HG02678 (cell line): ENCODE results near the gene GPR89B.
"Not testable (repeated sequence)": the region's sequence is repeated elsewhere in the genome, so short reads cannot be mapped to it uniquely, and the experiment has no call there.

ENCODE experiments used
- ATAC-seq: cut with Tn5 transposase; IDR thresholded peaks from one replicate; pipeline ENCODE4 v1.9.1; 2021; ENCODE audit warnings: mild to moderate bottlenecking, moderate library complexity; ENCODE audit not compliant: unreplicated experiment

The GPR89B gene

DNA sequence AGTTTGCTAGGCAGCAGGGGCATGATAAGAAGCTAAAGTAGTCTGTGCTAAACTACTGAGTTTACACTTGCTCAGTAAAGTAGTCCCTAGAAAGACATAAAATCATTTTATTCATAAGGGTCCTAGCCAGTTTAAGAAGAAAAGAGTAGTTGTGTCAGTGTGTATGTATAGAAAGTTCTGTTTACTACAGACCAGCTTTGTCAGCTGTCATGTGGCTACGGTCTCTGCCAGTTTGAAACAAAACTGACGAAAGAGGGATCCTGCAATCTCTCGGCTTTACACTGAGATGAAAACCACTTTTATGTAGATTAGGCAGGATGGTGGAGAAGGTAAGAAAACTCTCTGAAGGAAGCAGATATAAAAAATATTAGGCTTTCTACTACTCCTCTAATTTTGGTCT is 7.1 kb downstream of the GPR89B start:
- not testable (repeated sequence) for ATAC-seq

DNA sequence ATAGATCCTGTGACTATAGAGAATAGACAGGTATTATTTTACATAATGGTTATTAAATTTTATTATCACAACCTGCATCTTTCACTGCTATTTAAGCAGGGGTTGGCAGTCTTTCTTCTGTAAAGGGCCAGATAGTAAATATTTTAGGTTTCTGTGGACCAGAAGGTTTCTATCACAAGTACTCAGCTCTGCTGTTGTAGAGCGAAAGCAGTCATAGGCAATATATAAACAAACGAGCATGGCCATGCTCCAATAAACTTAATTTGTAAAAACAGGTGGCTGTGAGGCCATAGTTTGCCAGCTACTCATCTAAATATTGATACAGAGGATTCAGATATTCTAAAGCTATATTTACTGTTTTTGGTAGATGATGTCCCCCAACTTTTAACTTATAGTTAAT is 12.2 kb downstream of the GPR89B start:
- ATAC-seq, result not testable (repeated sequence)

DNA sequence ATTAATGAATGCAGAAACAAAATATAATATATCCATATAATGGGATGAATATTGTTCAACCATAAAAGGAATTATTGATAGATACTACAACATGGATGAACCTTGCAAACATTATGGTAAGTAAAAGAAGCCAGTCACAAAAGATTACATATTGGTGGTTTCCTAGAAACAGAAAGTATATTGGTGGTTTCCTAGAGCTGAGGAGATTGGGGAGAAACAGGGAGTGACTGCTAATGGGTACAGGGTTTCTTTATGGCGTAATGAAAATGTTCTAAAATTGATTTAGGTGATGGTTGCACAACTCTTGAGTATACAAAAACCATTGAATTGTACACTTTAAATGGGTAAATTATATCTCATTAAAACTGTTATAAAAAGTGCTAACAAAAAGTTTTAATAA is 14.3 kb downstream of the GPR89B start:
- not testable (repeated sequence) for ATAC-seq

DNA sequence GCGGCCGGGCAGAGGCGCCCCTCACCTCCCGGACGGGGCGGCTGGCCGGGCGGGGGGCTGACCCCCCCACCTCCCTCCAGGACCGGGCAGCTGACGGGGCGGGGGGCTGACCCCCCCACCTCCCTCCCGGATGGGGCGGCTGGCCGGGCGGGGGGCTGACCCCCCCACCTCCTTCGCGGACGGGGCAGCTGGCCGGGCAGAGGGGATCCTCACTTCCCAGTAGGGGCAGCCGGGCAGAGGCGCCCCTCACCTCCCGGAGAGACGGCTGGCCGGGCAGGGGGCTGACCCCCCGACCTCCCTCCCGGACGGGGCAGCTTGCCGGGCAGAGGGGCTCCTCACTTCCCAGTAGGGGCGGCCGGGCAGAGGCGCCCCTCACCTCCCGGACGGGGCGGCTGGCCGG is 21.3 kb downstream of the GPR89B start:
- not testable (repeated sequence) for ATAC-seq

DNA sequence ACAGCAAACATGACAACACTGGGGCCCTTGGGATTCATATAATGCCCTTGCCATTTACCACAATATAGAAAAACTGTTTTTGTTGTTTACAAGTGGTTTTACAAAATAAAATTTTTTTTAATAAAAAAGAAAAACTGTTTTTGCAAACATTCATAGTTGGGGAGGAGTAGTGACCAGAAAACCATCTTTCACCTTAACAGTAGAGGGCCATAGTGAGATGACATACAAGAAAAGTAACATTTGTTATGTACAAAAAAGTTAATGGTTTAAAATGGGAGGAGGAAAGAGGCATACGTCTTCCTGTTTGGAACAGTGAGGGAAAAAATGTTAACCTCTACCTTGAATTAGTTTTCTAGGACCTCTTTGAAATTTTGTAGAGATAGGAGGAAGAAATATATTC is 30.7 kb downstream of the GPR89B start:
- ATAC-seq, result not testable (repeated sequence)

DNA sequence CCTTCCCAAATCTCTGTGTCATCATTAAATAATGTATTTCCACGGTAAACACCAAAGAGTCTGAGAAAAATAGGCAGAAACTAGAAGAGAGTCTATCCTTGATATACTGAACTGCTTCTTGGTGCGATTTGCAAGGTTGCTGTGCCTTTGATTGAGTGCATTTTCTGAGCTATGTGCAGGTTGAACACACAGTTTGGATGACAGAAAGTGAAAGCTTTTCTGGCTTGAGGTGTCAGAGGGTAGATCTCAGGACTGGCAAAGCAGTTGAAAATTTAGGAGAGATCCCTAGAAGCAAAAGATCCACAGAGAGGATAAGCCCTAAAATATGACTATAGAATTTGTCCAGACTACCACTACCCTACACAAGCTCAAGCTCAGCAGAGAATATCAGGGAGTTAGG is 31.5 kb downstream of the GPR89B start:
- ATAC-seq, result not testable (repeated sequence)

DNA sequence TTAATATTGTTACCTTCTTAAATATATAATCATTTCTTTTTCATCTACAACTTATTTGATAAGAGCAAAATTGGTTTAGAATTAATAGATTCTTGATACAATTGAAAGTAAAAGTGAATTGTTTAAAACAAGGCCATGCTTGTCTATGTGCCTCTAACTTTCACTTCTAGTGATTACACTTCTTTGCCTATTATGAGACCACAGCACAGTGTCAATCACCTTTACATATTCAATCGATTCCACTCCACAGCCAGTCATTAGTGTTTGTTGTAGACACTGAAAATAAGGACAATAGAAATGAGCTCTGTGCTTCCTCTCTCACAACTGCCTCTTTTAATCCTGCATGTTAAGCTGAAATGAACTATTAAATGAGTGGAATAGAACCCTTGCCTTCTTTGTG is 36.4 kb downstream of the GPR89B start:
- ATAC-seq, result not testable (repeated sequence)

DNA sequence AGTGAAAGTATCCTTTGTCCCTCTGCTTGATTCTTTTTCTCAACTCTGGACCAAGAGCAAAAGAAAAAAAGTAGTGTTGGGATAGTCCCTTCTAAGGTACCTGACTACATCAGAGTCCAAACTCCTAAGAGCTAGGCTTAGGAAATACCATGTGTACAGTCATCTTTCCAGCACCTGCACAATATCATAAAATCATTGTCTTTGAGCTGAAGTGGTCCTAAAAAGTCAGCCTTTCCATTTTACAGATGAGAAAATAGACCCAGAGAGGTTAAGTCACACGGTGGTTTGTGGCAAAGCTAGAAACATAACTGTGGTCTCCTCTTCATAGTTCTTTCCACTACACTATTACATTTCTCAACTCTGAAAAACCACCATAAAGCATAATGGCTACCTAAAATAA is 38.4 kb downstream of the GPR89B start:
- ATAC-seq, result not testable (repeated sequence)

DNA sequence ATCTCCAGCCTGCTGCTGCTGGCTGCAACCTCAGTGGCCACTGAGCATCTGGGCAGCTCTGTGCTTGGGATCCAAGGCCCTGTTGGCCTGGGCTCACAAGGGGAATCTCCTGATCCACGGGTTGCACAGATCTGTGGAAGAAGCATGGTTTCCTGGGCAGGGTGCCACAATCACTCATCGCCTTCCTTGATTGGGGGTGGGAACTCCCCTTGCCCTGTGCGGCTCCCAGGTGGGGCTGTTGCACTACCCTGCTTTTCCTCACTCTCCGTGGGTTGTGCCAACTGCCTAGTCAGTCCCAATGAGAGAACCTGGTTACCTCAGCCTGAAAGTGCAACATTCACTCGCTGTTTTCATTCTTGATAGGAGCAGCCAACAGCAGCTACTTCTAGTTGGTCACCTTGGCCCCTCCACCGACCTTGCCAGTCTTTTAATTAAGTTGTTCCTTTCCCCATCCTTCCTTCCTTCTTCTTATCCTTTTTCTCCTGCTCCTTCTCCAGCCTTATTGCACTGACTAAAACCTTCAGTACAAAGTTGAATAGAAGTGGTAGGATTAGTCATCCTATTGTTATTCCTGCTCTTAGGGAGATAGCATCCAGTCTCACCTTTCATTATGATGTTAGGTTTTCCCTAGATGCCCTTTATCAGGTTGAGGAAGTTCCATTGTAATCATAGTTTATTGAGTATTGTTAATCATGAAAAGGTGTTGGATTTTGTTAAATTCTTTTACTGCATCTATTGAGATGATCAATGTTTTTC is 50.9 kb downstream of the GPR89B start:
- not testable (repeated sequence) for ATAC-seq

DNA sequence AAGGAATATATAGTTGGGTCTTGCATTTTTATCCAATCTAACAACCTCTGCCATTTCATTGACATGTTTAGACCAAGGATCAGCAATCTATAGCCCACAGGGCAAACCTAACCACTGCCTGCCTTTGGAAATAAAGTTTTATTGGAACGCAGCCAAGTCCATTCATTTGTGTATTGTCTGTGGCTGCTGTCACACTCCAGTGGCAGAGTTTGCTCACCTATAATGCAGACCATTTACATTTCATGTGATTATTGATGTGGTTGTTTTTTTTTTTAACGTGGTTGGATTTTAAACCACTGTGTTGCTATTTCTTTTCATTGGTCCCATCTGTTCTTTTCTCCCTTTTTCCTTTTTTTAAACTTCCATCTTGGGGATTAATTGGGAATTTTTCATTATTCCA is 57.2 kb downstream of the GPR89B start:
- not testable (repeated sequence) for ATAC-seq

DNA sequence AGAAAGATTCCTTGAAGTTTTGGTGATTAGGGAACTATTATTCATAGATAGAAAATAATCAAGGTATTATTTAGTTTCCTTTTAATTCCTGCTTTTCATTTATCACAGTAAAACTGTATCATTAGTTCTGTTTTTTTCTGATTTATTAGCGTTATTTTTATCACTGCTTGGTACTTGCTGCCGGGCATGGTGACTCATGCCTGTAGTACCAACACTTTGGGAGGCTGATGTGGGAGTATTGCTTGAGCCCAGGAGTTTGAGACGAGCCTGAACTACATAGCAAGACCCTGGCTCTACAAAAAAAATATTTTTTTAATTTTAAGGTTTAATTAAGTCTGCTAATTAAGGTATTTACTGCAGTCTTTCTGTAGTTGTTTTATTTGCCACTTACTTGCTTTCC is 59.7 kb downstream of the GPR89B start:
- not testable (repeated sequence) for ATAC-seq

DNA sequence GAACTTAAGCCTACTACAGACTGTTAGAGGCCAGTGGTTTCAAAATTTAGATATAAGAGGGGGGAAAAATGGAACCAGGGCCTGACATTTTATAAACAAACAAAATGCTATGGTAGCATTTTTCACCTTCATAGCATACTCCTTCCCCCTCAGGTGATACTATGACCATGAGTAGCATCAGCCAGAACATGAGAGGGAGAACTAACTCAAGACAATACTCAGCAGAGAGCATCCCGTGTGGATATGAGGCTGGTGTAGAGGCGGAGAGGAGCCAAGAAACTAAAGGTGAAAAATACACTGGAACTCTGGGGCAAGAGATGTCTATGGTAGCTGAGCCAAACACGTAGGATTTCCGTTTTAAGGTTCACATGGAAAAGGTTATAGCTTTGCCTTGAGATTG is 64.7 kb downstream of the GPR89B start:
- ATAC-seq, result not testable (repeated sequence)

DNA sequence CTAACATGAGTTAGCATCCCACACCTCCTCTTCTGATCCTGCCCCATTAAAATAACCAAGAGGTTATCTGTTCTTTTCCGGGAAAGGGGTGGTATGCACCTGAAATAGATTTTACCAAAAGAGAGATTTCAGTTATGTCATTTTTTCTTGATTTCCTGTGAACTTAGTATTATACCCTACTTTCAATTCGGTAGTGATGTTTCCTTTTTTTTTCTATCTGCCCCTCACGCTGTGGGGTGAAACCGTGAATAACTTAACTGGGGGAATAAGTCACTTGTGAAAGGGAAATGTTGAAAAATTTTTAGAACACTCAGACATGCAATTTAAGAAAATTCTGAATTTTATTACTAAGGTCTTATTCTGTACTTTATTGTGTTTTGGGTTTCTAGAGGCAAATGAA is 65.2 kb downstream of the GPR89B start:
- not testable (repeated sequence) for ATAC-seq

DNA sequence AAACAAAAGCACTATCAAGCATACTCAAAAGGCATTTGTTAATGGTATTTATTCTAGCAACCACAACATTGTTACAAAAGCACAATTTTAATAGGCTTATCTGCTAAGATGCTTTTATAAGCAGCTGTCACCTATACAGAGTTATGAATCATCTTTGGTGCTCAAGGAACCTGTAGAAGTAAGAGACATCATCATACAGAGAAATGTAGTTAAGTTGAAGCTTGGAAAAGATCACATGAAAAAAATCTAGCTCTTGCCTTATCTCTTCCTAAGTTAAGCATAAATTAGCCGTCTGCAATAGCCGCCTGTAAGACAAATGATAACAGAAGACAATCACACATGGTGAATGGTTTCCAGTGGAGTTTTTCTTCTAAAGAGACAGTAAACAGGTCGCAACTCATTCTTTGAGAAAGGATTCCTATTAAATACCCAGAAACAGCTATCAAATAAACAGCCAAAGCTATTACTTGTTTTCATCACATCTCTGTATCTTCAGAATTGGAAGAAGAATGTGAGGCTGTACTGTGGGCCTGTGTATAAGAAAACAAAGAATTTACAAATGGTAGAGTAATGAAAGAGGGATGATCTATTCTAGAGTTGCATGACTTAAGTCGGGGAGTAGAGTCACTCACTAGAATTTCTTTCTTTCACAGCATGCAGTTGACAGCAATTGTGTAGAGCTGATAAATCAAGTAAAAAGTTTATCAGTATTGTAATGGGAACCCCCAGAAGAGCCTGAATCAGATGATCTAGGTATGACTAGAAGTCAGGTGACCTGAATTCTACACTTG is 65.8 kb downstream of the GPR89B start:
- ATAC-seq, result not testable (repeated sequence)

DNA sequence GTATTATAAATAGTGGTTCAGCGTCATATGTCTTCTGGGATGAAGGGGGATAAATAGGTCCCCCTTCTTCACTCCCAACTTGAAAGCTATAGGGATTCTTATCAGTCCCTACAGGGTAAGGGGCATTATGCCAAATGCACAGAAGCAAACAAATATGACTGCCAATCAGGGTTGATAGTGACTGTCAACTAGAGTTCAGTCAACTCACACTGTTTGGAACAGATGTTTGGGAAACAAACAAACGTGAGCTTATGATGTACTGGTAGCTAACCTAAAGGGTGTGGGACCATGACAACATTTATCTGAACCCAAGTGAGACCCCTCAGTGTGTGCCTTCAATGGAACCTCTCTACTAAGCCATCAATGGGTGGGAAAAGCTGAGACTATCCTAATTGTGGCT is 67.9 kb downstream of the GPR89B start:
- ATAC-seq, result not testable (repeated sequence)

DNA sequence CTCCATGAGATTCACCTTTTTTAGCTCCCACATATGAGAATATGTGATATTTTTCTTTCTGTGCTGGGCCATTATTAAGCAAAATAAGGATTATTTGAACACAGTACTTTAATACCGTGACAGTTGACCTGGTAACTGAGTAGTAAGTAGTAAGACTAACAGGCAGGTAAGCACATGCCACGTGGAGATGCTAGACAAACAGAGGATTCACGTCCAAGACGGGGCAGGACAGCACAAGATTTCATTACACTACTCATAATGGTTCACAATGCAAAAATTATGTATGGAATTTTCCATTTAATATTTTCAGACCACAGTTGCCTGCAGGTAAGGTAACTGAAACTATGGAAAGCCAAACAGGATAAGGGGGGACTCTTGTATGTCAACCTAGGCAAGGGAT is 79.5 kb downstream of the GPR89B start:
- not testable (repeated sequence) for ATAC-seq

DNA sequence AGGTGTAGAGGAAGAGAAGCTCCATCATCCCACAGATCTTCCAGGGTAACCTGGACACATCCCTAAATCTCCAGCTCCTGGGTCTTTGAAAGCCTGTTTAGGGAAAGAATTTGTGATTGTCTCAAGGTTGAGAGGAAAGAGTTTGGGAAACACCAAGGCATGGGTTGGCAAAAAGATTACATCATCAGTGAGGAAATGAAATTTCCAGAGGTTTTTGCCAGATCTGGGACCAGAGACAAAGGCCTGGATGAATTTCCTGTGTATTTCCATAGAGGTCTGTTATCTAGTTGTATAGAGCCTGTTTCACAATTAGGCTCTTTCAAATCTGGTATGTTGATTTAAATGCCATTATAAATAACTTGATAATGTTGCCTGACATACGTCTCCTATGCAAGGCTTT is 82.3 kb downstream of the GPR89B start:
- no peak for ATAC-seq

DNA sequence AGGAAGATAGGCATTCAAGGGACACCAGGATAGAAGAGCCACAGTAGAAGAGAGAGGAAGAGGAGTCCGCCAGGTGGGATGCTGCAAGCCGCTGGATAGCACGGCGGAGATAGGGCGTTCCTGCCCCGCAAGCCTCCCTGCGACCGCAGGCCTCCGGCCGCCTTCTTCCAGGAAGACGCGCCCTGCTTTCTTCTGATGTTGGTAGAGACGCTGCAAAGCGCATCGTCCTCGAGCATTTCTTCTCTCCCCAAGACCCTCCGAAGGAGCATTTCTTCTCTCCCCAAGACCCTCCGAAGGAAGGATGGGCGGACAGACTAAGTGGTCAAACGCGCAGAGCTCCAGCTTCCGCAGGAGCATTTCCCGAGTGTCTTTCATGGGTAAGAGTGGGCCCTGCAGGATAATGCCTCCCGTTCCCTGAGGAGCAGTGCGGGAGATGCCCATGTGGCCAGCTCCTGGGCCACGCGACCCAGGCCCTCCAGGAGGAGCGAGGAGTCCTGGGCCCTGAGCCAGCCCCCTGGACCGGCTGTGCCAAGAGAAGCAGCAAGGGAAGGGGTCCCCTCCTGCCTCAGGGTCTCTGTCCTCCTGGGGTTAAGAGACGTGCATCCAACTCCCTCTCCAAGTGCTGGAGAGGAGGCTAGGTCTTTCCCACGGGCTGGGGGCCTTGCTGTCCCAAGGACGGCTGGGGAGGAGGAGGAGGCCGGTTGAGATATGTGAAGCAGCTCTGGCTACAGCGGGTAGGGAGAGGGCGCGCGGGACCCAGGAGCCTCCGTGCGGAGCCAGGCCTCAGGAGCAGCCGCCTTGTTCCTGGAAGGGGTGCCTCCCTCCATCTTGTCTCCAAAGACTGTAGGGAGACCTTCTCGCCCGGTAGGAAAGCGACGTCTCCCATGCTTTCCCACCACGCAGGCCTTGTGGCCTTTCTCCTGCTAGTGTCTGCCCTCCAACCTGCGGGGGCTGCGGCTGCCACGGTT is 85.2 kb downstream of the GPR89B start:
- not testable (repeated sequence) for ATAC-seq

DNA sequence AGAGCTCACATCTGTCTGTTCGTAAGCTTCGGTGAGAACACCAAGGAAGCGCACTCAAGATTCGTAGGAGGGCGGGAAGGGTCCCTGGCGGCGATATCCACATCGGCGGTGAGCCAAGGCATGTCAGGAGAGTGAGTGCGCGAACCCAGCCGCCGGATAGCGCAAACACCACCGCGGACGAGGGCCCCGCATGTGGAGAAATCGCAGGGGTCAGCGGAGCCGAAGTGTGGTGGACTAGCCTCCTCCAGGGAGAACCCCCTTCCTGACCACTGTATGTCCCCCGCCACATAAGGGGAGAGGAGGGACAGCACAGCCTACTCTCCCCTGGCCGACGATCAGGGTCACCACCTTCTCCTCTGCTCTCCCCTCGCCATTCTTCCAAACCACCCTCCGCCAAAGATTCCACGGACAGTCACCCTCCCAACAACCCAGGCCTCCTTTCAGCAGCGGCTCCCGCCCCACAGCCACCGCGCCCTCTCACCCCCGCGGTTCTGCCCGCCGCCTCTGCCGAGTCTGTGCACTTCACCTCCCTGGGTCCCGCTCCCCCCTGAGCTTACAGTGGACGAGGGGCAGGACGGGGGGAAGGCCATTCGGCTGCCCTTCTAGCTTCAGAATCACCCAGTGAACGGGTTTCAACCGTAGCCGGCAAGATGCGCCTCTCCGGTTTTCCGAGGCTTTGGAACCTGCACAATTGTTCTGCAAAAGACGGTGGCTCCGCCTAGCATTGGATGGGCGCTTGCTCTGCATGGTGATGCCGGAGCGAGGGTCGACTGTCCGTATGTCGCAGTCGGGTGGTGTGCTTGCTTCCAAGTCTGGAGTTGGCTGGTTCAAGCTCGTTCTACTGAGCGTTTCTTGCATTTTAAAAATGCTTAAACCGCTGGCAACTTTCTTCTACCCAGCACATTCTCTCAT is 86.3 kb downstream of the GPR89B start:
- ATAC-seq, result not testable (repeated sequence)

DNA sequence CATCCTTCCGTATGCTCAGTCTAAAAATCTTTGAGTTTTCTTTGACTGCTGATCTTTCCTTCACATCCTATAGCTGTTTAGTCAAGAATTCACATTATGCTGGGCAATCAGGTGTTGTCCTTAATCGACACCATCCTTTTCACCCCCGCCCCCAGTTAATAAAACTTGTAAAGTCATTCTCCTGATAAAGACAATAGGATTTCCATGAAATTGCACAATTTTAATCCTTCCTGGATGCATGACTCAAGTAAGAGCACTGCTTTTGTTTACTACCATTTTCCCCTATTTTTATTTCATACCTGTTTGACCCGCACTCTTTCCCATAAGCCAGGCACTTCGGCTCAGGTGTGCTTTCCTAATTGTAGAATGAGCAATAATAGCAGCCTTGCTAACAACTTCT is 96.7 kb downstream of the GPR89B start:
- ATAC-seq, result not testable (repeated sequence)
